GM18517 (cell line): Measurements from ENCODE around the gene CDR2L.

Source experiments
- ATAC-seq: cut with Tn5 transposase; IDR thresholded peaks from one replicate; pipeline ENCODE4 v1.9.1; 2021; ENCODE audit warnings: mild to moderate bottlenecking, moderate library complexity; ENCODE audit not compliant: unreplicated experiment

Gene CDR2L

GRCh38 chr17:74987418-74987908 is at the start of gene CDR2L:
TSS of gene CDR2L (plus strand) at chr17:74987632. CDS start at chr17:74988044, 412 bp downstream.
- ATAC-seq = no peak

- ATAC-seq = no peak
These were observed 49.1 kb upstream of the CDR2L start for GRCh38 chr17:74938194-74938950.

GRCh38 chr17:74939534-74939933 is 47.9 kb upstream of the CDR2L start:
- no peak for ATAC-seq

GRCh38 chr17:74941128-74941725 is 46.2 kb upstream of the CDR2L start:
- ATAC-seq = no peak

- ATAC-seq = no peak
These were observed 43.5 kb upstream of the CDR2L start for GRCh38 chr17:74943808-74944522.

GRCh38 chr17:74945543-74945942 is 41.9 kb upstream of the CDR2L start:
- no peak for ATAC-seq

GRCh38 chr17:74946641-74947040 is 40.8 kb upstream of the CDR2L start:
- no peak for ATAC-seq

GRCh38 chr17:74947041-74947754 is 40.2 kb upstream of the CDR2L start:
- ATAC-seq = no peak

- no peak for ATAC-seq
These were observed 37.8 kb upstream of the CDR2L start for GRCh38 chr17:74949455-74950115.

GRCh38 chr17:74950207-74950606 is 37.2 kb upstream of the CDR2L start:
- ATAC-seq = no peak

- ATAC-seq = no peak
These were observed 36.4 kb upstream of the CDR2L start for GRCh38 chr17:74951065-74951464.

- ATAC-seq = no peak
These were observed 35.6 kb upstream of the CDR2L start for GRCh38 chr17:74951680-74952421.

- ATAC-seq = no peak
These were observed 34.9 kb upstream of the CDR2L start for GRCh38 chr17:74952431-74953133.

GRCh38 chr17:74953134-74953687 is 34.2 kb upstream of the CDR2L start:
- ATAC-seq = no peak

- no peak for ATAC-seq
These were observed 33.3 kb upstream of the CDR2L start for GRCh38 chr17:74954115-74954514.

GRCh38 chr17:74954665-74955421 is 32.6 kb upstream of the CDR2L start:
- no peak for ATAC-seq

- no peak for ATAC-seq
These were observed 31.3 kb upstream of the CDR2L start for GRCh38 chr17:74956093-74956492.
